GM10266 (cell line): ENCODE results near the gene PRUNE1.

Source experiments
- DNase-seq: peaks from one replicate; pipeline ENCODE4 v3.0.0; 2012; ENCODE audit errors: extremely low spot score
- CTCF ChIP-seq: IDR thresholded peaks from 2 replicates; pipeline ENCODE4 v1.5.1; 2012; ENCODE audit warnings: mild to moderate bottlenecking, low read depth; ENCODE audit not compliant: control insufficient read depth, insufficient read depth; ENCODE audit errors: missing control alignments

PRUNE1 gene

DNA sequence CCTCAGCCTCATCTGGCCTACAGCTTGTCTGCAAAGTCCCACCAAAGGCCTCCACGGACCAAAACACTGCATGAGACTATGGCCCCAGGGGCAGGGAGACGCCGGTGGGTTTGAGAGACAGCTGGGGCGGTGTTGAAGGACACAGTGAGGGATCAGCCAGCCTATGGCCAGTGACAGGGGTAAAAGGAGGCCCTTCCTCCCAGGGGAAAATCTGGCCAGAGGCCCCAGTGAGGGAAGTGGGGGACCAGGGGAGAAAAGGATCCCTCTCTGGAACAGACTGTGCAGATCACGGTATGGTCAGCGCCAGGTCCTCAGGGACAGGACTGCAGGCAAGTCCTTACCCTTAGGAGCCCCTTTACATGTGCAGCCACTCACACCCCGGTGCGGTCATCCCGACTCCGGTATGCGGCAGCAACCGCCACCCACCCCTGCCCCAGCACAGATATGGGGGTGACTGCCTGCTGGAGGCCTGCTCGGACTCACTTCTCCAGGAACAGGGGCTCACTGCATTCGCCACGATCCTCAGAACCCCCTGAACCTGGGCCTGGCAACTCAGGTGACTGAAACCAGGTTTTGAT, 34.9 kb upstream of the PRUNE1 start:
- no peak for TF ChIP-seq CTCF
- DNase-seq: peak; percentile 43

DNA sequence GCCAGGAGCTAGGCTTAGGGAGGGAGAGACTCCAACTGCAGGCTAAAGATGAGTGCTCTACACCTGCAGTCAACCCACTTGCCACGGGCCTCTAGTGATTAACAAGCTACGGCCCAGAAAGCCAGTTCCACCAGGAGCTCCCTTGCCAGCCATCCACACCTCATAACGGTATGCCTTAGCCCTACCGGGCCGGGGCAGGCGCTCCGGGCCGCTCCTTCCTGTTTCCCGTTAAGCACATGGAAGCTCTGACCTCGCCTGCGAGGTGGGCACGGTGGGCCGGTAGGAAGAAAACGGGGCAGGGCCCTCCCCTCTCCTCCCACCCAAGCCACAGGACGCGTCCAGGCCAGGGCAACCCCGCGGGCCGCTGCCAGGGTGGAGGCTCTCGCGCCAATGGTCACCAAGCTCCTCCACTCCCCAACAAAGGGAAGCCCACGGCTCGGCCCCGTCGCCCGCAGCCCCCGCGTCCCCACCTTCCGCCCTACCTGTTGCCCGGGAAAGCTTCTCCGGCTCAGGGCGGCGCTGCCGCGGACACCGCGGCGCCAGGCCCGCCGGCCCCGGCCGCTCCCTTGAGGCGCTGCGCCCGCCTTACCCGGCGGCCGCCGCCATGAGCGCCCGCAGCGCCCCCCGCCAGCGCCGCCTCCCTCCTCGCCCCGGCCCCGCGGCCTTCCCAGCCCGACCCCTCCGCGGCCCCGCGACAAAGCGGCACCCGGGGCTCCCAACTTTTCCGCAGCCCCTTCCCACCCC, 34.2 kb upstream of the PRUNE1 start:
- no peak for TF ChIP-seq CTCF
- peak; percentile 73 for DNase-seq

- no peak for TF ChIP-seq CTCF
- DNase-seq: peak; percentile 89
These were observed 33.4 kb upstream of the PRUNE1 start, which contains the start of gene CERS2 for GRCh38 chr1:150974580-150975478. CERS2 (minus strand) TSS chr1:150974835; CDS start chr1:150969090, 5,745 bp downstream.

GRCh38 chr1:150976401-150976821, 31.8 kb upstream of the PRUNE1 start:
- no peak for TF ChIP-seq CTCF
- DNase-seq: no peak

GRCh38 chr1:150976879-150977694, 31.2 kb upstream of the PRUNE1 start:
- DNase-seq: no peak
- no peak for TF ChIP-seq CTCF

DNA sequence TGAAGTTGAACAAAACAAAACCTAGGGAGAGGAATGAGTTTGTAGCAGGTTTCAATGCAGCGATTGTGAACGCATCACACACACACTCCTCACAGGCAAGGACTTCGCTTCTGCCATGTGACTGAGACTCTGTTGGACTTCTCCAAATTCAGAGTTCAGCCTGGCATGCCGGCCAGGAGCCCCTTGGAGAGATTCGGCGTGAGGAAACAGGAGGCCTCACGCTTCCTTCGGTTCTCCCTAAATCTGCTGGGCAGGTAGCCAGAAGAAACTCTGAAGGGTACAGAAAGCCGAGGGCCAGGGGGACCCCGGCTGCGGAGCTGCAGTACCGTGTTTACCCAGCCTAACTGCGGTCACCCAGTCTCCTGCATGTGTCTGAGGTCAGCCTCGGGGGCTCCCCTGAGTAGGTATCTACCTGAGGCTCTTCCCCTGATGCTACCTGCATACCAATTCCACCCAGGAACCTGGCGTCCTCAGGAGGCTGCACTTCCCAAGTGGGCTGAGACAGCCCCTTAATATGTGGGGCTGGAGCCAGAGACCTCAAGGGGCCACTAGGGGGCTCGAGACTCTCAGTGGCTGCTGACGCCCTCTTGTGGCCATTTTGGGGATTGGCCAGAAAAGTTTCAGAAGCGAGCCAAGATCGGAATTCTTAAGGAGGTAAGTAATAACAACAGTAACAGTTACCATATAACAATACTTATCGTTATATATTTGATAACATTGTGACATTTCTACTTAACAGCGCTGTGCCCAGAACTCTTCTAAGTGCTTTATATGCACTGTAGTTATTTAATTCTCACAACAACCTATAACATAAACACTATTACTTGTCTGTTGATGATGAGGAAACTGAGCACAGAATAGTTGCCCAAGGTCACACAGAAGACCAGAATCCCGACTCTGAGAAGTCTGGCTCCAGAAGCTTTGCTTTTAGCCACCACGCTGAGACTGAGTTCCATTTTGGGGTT, 28.9 kb upstream of the PRUNE1 start:
- DNase-seq: peak; percentile 91
- peak; percentile 100 for TF ChIP-seq CTCF
